HG02970 (cell line): ENCODE data around the gene MIPOL1.
"Not testable (repeated sequence)": the region's sequence is repeated elsewhere in the genome, so short reads cannot be mapped to it uniquely, and the experiment has no call there.

Experiments used
- ATAC-seq: cut with Tn5 transposase; IDR thresholded peaks from one replicate; pipeline ENCODE4 v1.9.1; 2021; ENCODE audit warnings: mild to moderate bottlenecking, moderate library complexity, moderate number of reproducible peaks; ENCODE audit not compliant: unreplicated experiment, low FRiP score

The MIPOL1 gene

GRCh38 chr14:37275963-37276362 is 78.2 kb downstream of the MIPOL1 start:
- ATAC-seq: no peak

DNA sequence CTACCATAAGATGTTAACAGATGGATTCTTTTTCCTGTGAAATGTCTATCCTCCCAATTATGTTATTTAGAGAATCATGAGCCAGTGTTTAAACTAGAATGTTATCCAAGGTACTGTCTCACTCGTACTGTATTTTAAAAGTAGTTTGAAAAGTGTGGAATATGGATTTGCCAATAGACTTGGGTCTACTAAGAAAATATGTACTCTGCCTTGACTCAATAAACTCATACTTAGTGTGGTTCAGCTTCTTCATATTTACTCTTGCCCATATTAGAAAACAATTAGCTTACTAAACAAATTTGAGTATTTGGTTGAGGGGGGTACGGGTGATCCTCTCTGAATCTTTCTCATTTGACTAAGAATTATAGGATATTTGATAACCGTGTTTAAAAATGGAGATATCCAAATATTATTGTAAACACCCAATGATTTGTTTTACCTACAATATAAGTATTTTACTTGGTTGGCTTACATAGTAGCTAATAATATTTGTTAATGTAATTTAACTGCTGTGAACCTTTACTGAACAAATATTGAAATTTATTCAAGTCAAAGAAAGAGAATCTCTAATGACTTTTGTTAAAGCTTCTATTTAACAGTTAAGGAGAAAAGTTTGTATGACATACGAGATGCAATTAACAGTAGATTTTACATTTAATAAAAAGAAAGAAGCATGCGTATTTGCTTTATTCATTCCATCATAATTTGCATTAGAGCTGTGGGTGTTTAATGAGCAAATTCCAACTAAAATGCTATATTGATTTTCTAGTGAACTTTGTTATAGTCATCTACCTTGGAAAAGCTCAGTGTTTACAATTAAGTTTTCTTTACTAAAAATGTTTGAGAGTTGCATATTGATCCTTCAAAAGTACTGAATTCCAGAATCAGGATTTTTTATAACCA is 81.2 kb downstream of the MIPOL1 start:
- ATAC-seq: no peak

DNA sequence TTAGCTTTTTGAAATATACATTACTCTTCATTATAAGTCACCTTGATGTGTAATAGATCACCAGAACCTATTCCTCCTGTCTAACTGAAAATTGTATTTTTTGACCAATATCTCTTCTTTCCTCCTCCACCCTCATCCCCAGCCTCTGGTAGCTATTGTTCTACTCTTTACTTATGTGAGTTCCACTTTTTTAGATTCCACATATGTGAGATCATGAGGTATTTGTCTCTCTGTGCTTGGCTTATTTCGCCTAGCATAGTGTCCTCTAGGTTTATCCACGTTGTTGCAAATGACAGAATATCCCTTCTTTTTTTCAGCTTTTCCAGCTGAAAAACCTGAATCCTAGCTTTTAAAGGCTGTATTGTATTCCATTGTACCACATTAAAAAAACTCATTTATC is 82.1 kb downstream of the MIPOL1 start:
- no peak for ATAC-seq

DNA sequence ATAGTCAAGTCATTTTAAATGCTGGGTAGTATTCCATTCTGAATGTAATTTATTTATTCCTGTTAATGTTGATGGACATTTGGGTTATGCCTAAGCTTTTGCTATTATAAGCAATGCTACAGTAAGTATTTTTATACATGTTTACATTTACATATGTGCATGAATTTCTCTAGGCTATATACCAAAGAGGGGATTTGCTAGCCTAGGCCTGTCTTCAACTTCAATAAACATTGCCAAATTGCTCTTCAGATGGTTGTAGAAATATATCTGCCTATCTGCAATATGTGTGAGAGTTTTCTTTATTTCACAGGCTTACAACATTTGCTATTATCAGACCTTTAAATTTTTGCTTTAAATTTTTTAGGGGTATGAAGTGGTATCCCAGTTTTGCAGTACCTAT is 87.0 kb downstream of the MIPOL1 start:
- ATAC-seq: no peak

DNA sequence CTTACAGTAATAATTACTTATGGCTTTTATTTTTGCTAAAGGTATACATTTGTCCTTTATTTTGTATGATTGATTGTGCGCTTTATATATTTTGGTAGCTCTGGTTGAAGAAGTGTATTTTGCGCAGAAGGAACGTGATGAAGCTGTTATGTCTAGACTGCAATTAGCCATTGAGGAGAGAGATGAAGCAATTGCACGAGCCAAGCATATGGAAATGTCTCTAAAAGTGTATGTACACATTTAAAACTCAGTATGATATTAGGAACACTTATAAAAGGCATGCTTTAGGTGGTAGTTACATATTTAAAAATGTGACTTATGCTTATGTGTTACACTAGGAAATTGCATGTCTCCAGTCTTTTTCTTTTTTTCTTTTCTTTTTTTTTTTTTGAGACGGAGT is 87.5 kb downstream of the MIPOL1 start:
- no peak for ATAC-seq

GRCh38 chr14:37289688-37290087 is 92.0 kb downstream of the MIPOL1 start:
- ATAC-seq: no peak

DNA sequence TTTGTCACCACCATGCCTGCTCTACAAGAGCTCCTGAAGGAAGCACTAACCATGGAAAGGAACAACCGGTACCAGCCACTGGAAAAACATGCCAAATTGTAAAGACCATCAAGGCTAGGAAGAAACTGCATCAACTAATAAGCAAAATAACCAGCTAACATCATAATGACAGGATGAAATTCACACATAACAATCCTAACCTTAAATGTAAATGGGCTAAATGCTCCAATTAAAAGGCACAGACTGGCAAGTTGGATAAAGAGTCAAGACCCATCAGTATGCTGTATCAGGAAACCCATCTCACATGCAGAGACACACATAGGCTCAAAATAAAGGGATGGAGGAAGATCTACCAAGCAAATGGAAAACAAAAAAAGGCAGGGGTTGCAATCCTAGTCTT is 97.5 kb downstream of the MIPOL1 start:
- ATAC-seq: not testable (repeated sequence)

DNA sequence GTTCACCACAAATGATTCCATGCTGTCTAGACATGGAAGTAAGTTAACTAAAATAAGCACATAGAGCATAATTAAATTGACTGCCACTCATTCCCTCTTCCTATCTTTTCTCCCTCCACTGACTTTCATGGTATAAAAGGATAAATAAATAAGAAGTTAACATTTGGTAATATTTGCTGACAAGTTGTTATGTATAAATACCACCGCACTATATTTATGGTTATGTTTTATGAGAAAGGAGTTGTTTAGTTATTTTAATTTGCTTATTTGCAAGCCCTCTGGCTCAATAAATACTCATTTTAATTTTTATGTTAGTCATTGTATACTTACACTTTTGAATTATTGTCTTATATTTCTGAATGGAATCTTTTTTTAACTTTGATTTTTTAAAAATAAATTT is 113.5 kb downstream of the MIPOL1 start:
- no peak for ATAC-seq

DNA sequence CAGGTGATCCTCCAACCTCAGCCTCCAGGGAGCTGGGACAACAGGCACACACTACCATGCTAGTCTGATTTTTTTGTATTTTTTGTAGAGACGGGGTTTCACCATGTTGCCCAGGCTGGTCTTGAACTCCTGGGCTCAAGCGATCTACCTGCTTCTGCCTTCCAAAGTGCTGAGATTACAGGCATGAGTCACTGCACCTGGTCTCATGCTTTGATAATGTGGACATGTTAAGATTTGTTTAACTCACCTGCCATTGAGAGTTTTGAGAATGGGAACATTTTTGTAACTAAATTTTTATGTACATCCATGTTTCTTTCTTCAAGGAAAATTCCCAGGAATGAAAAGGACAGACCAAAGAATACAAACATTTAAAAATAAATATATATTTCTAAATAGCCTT is 121.2 kb downstream of the MIPOL1 start:
- ATAC-seq: no peak

- no peak for ATAC-seq
These were observed 122.4 kb downstream of the MIPOL1 start for GRCh38 chr14:37320106-37320505.

- no peak for ATAC-seq
These were observed 127.6 kb downstream of the MIPOL1 start for GRCh38 chr14:37325332-37325731.

- no peak for ATAC-seq
These were observed 128.7 kb downstream of the MIPOL1 start for GRCh38 chr14:37326434-37326833.

- not testable (repeated sequence) for ATAC-seq
These were observed 130.2 kb downstream of the MIPOL1 start for GRCh38 chr14:37327933-37328332.

DNA sequence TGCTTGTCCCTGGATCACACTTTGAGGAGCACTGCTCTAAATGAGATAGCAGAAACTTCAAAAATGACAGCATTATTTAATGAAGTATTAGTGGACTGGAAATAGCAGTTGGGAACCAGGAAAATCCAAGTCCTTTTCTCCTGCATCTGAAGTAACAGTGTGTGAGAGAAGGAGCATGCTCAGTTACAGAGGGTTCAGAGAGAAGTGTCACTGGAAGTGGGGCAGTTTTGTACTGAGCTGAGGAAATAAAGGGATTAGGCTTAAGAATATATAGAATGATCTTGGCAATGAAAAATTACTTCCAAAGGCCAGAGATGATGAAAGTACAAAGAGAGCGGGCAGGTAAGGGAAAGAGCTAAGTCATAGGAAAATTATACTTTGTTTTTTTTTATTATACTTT is 130.9 kb downstream of the MIPOL1 start:
- ATAC-seq: no peak

DNA sequence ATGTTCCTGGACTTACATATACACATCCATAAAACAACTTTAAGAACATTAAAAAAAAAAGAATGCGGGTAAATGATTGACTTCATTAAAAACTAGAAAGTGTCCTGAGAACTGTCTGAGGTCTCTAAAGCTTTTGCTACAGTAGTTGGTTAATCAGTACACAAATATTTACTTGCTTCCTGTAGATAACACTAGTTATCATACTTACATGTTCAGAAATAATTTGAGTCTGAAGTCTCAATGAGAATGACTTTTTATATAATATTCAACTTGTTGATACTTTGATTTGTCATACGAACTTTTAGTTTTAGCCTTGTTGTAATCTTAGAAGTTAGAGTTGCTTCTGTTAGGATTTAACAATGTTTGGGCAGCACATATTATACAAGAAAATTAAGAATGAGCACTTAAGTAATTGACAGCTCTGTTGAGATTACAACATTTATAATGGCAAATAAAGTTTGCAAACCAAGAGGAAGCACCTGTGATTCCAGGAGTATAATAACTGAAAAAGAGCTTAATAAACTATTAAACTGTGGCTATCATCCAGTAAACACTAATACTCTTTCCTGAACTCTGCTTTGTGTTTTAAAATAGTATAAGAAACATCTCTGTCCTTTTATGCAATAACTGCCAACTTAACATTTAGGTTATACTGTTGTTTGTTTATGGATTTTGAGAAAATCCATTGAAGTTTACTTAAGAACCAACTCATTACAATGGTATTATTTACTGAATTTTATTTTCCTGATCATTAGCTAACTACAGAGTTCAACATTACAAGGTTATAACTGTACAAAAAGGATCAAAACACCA is 131.7 kb downstream of the MIPOL1 start:
- ATAC-seq: no peak

GRCh38 chr14:37330910-37331309 is 133.2 kb downstream of the MIPOL1 start:
- ATAC-seq: no peak

DNA sequence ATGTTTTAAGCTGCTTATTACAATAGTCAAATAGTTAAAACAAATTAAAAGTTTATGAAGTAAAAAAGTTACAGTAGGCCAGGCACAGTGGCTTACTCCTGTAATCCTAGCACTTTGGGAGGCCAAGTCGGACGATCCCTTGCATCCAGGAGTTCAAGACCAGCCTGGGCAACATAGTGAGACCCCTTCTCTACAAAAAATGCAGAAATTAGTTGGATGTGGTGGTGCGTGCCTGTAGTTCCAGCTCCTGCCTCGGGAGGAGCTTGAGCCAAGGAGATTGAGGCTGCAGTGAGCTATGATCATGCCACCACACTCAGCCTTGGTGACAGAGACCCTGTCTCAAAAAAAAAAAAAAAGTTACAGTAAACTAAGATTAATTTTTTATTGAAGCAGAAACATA is 142.6 kb downstream of the MIPOL1 start:
- ATAC-seq: no peak

DNA sequence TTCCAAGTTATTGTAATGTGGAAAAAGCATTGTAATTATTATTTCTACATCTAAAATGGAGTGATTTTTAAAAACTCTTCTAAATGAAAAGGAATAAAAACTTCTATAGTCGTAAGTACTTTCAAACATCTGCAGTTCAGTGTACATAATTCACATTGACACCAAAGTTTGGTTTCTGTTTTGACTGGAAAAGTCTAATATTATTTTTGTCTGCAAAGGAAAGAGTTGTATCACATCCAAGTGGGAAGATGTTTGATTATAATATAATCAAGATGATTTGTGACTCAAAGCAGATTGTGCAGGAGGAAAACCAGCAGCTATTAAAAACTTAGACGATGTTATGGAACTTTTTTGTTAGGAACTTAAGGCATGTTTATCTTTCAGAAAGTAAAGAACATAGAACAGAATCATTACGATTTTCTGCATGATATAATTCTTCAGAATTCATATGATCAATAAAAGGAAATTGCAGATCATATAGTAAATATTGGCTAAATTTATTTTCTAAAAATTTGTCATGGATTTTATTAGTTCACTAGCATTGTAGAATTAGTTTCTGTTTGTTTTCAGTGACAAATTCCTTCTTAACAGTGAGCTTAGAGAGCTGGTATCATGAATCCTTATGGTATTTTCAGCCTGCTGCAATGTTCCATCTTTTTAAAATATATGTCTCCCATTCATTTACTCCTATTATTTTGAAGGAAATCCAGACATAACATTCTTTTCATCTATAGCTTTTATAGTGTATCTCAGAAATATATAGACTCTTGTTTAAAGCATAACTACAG is 145.8 kb downstream of the MIPOL1 start:
- no peak for ATAC-seq

DNA sequence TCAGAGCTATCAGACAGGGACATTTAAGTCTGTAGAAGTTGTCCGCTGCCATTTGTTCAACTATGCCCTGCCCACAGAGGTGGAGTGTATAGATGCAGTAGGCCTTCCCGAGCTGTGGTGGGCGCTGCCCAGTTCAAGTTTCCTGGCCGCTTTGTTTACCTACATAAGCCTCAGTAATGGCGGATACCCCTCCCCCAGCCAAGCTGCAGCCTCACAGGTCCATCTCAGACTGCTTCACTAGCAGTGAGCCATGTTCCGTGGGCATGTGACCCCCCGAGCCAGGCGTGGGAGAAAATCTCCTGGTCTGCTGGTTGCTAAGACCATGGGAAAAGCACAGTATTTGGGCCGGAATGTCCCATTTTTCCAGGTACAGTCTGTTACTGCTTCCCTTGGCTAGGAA is 165.9 kb downstream of the MIPOL1 start:
- ATAC-seq: no peak

- ATAC-seq: no peak
These were observed 171.7 kb downstream of the MIPOL1 start for GRCh38 chr14:37369425-37369824.

DNA sequence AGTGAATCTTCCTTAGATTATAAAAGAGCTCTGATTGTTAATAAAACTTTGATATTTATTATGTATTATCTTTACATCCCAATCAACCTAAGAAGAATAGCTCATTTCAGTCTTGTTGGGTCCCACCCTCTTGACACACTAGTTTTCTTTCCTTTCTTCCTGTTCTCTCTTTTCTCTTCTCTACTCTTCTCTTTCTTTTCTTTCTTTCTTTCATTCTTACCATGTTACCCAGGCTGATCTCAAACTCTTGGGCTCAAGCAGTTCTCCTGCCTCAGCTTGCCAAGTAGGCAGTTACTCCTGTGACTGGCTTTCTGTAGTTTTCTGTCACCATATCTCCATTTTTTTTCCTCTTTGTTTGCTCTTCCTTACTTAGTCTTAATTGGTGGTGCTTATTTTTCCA is 177.8 kb downstream of the MIPOL1 start:
- no peak for ATAC-seq
